Placental epithelial cell (primary cell): ENCODE results near the gene FGB. TPM values are rescaled to one million over a fixed set of nuclear protein-coding genes. Genes with fewer than 3 reads are reported as not detected.

Experiments
- small RNA-seq: library from RNA; depleted of rRNA; stranded (forward); fragments of <200 nt; gene quantifications from one replicate; pipeline ENCODE3, GENCODE V24; 2012
- total RNA-seq: library from RNA; depleted of rRNA; stranded (reverse); fragments of >200 nt; gene quantifications from 2 replicates; pipeline ENCODE4 v1.2.3, GENCODE V29; 2012

Gene FGB
- not detected in 2 replicates for total RNA-seq

DNA sequence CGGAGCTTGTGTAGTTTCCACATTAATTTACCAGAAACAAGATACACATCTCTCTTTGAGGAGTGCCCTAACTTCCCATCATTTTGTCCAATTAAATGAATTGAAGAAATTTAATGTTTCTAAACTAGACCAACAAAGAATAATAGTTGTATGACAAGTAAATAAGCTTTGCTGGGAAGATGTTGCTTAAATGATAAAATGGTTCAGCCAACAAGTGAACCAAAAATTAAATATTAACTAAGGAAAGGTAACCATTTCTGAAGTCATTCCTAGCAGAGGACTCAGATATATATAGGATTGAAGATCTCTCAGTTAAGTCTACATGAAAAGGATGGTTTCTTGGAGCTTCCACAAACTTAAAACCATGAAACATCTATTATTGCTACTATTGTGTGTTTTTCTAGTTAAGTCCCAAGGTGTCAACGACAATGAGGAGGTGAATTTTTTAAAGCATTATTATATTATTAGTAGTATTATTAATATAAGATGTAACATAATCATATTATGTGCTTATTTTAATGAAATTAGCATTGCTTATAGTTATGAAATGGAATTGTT is at the start of gene FGB:
TSS of gene FGB (plus strand) at position 315 of the 558 bp plus-strand sequence. CDS start at position 323, 8 bp downstream.

DNA sequence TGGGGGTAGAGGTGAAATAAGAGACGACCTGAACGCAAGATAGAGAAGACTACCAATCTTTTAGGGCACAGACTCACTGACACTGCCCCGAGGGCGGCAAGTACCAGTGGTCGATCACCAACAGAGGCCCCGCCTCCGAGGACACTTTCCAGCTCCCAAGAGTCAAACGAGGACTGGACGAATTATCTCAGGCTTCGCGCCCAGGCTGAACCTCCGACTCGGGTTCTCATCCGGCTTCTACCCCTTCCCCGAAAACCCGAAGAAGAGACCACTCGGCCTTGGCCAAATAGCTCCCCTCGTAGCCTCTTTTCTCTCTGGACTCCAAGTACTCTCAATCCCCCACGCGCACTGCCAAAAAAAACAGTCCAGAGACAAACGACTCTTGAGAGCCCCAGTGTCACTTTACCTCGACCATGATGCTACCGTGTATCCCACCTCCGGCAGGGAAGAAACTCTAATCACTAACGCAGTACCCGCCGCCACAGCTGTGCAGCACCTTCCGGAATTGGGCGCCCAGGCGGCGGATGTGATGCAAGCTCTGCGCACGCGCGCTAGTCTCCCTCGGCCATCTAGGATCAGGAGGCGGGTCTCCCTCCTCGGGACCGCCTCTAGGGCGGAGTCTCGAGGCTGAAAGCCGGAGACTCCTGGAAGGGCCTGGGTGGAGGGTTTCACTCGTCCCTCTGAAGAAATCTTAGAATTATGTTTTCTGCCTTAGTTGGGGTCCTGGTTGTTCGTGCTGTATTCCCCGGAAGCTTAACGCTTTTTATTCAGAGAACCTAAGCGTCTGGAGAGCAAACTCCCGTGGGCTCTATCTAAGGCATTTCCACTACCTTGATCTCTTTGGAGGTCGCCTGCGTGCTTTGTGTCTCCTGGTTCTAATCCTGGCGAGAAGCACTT is 12.7 kb upstream of the FGB start, which contains the start of gene PLRG1:
TSS of gene PLRG1 (minus strand) at position 507 of the 897 bp plus-strand sequence. CDS start at position 415, 92 bp downstream.

DNA sequence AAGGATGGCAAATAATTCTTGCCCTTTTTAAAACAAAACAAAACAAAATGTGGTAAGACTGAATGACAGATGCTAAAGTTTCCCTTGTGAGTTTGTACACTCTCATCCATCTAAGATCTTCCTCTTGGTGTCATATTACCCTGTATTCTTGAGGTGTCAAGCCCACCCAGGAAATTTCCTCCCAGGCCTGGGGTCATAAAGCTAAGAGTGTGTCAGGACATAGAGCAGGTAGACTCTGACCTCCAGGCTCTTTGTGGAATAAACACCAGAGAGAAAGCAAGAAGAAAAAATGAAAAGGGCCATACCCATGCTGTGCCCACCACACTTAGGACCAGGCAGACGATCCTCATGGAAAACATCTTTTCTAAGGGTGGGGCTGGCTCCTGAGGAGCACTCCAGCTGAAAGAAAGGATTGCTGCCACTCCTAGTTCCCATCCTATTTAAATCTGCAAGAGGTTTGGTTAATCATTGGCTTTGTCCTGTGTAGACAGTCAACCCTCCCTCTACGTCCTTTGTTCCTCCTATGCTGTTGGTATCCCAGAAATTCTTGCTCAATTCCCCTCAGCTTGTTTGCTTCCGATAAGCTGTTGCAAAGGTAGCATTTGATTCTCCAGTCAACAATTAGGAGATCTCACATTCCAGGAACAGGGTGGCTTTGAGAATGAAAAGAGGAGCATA is 27.7 kb downstream of the FGB start, which contains the start of gene FGA:
TSS of gene FGA (minus strand) at position 414 of the 678 bp plus-strand sequence. CDS start at position 359, 55 bp downstream.

DNA sequence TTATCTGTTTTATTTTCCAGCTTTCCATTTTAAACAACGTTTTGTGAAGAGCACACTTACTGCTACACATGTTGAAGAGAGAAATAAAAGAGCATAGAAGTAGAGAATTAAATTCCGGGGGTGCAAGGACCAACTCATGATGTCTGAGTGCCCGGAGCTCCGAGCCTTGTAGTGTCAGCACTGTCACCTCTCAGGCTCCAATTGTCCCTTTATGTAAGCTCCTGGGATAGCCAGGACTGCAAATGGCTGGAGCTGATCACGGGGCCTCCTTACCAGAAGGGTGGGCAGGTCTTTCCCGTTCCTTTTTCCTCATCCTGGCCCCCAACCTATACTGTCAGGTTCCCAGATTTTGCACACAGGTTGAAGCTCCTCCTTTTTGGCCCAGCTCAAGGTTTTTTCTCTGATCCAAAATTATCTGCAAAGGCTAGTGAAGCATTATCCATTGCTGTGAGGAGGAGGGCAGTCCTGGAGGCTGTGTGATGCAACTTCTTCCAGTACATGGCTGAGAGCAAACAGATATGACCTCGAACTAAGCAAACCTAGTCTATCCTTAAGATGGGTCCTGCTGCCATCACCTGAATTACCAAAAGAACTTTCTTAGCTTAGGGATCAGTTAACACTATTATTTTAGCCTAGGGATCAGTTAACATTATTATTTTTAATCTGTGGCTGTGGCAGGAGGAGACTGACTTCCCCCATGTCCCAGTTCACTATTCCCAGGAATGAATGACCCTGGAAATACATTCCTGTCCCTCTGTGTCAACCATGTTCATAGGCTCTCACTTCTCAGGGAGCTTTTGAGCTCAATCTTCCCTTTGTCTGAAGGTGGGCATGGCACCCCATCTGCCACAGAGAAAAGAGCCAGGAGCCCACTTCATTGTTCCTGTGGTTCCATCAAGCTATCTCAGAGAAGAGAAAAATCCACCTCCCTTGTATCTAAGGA is 49.9 kb downstream of the FGB start, which contains the start of gene FGG:
TSS of gene FGG (minus strand) at position 185 of the 943 bp plus-strand sequence. CDS start at position 138, 47 bp downstream.

Small RNA genes lying within 50 kb of the gene (small RNA-seq; reads per million reads assigned to genes)
- not detected for gene RNU6-1285P

Other genes starting within 250 kb of the FGB start
- gene DCHS2, start 71.2 kb upstream of the FGB start, total RNA-seq = under 0.01 TPM in 2 replicates
- gene PLRG1, start 12.6 kb upstream of the FGB start, total RNA-seq = 44.0 and 63.0 TPM in 2 replicates
- gene FGA, start 27.7 kb downstream of the FGB start, total RNA-seq = not detected in 2 replicates
- not detected in 2 replicates for gene FGG, start 49.6 kb downstream of the FGB start, total RNA-seq
- gene LRAT, start 181.0 kb downstream of the FGB start, total RNA-seq = 0.39 TPM in 1 of 2 replicates, not detected in the other
- under 0.01 TPM in 1 of 2 replicates, not detected in the other for gene RBM46, start 218.3 kb downstream of the FGB start, total RNA-seq